NCI-H1092 treated with DMSO at 0.1 percent for 48 hours (cell line): ENCODE results near the gene UNC50.
"Not testable (repeated sequence)": the region's sequence is repeated elsewhere in the genome, so short reads cannot be mapped to it uniquely, and the experiment has no call there.

Source experiments
- DNase-seq: peaks from one replicate; lab custom pipeline; 2025; lab: John Stamatoyannopoulos, UW

Gene UNC50

GRCh38 chr2:98608962-98609604 lies 694 bp downstream of the UNC50 start:
- peak; percentile 27 for DNase-seq

GRCh38 chr2:98614024-98614739 lies 5.8 kb downstream of the UNC50 start:
- no peak for DNase-seq

- DNase-seq, result no peak
Measured at GRCh38 chr2:98615481-98615880, 7.1 kb downstream of the UNC50 start.

GRCh38 chr2:98617149-98617548 lies 8.8 kb downstream of the UNC50 start:
- no peak for DNase-seq

- no peak for DNase-seq
Measured at GRCh38 chr2:98623657-98624056, 15.3 kb downstream of the UNC50 start.

- no peak for DNase-seq
Measured at GRCh38 chr2:98632351-98632750, 24.0 kb downstream of the UNC50 start.

- DNase-seq, result no peak
Measured at GRCh38 chr2:98634406-98635092, 26.2 kb downstream of the UNC50 start.

- DNase-seq, result no peak
Measured at GRCh38 chr2:98637401-98638147, 29.2 kb downstream of the UNC50 start.

- DNase-seq, result no peak
Measured at GRCh38 chr2:98643496-98644100, 35.2 kb downstream of the UNC50 start.

- DNase-seq, result no peak
Measured at GRCh38 chr2:98647636-98648035, 39.2 kb downstream of the UNC50 start.

GRCh38 chr2:98648451-98648850 lies 40.1 kb downstream of the UNC50 start:
- DNase-seq, result no peak

GRCh38 chr2:98649135-98649991 lies 41.0 kb downstream of the UNC50 start:
- peak; percentile 85 for DNase-seq

GRCh38 chr2:98649992-98650375 lies 41.6 kb downstream of the UNC50 start:
- DNase-seq, result no peak

GRCh38 chr2:98650998-98651397 lies 42.6 kb downstream of the UNC50 start:
- DNase-seq, result no peak

- no peak for DNase-seq
Measured at GRCh38 chr2:98654699-98655495, 46.5 kb downstream of the UNC50 start.

- DNase-seq, result no peak
Measured at GRCh38 chr2:98656800-98657199, 48.4 kb downstream of the UNC50 start.

GRCh38 chr2:98658816-98659490 lies 50.6 kb downstream of the UNC50 start:
- DNase-seq, result no peak

GRCh38 chr2:98659491-98659840 lies 51.1 kb downstream of the UNC50 start:
- DNase-seq, result not testable (repeated sequence)

GRCh38 chr2:98663511-98664090 lies 55.2 kb downstream of the UNC50 start:
- no peak for DNase-seq
